HG03060 (cell line): ENCODE data around the gene NUCB1.
A peak's percentile ranks its signal among the peaks of the same experiment; 100 is the strongest.

Experiments
- ATAC-seq: cut with Tn5 transposase; IDR thresholded peaks from one replicate; pipeline ENCODE4 v1.9.1; 2021; ENCODE audit warnings: low read depth, moderate number of reproducible peaks; ENCODE audit not compliant: unreplicated experiment

Gene NUCB1

GRCh38 chr19:48958006-48958405, 57.9 kb downstream of the NUCB1 start:
- ATAC-seq = no peak

GRCh38 chr19:48959341-48960239, 59.5 kb downstream of the NUCB1 start:
- no peak for ATAC-seq

- no peak for ATAC-seq
Measured at GRCh38 chr19:48961051-48961649, 61.0 kb downstream of the NUCB1 start.

GRCh38 chr19:48961673-48962028, 61.5 kb downstream of the NUCB1 start:
- ATAC-seq = no peak

GRCh38 chr19:48962029-48962848, 62.1 kb downstream of the NUCB1 start:
- no peak for ATAC-seq

- no peak for ATAC-seq
Measured at GRCh38 chr19:48962849-48963165, 62.7 kb downstream of the NUCB1 start.

GRCh38 chr19:48963371-48964204, 63.5 kb downstream of the NUCB1 start:
- no peak for ATAC-seq

- ATAC-seq = no peak
Measured at GRCh38 chr19:48964205-48965039, 64.3 kb downstream of the NUCB1 start.

- ATAC-seq = peak; percentile 37
Measured at GRCh38 chr19:48965040-48965805, 65.1 kb downstream of the NUCB1 start, which contains the start of gene FTL. Gene FTL (plus strand): TSS chr19:48965309. CDS start chr19:48965508, 199 bp downstream.

- ATAC-seq = no peak
Measured at GRCh38 chr19:48965806-48966540, 65.9 kb downstream of the NUCB1 start.

- ATAC-seq = no peak
Measured at GRCh38 chr19:48966541-48967345, 66.6 kb downstream of the NUCB1 start.

GRCh38 chr19:48967346-48968178, 67.5 kb downstream of the NUCB1 start:
- no peak for ATAC-seq

GRCh38 chr19:48968179-48968661, 68.1 kb downstream of the NUCB1 start:
- no peak for ATAC-seq

GRCh38 chr19:48968813-48969218, 68.7 kb downstream of the NUCB1 start:
- ATAC-seq = no peak

GRCh38 chr19:48969276-48970138, 69.4 kb downstream of the NUCB1 start:
- ATAC-seq = no peak
